Kidney epithelial cell (primary cell): Measurements from ENCODE around the gene GRID1. TPM values are rescaled to one million over a fixed set of nuclear protein-coding genes. Genes with fewer than 3 reads are reported as not detected.

ENCODE experiments used
- DNase-seq: peaks from one replicate; pipeline ENCODE4 v3.0.0-alpha.2; 2010; ENCODE audit warnings: low read depth
- H3K27me3 ChIP-seq: 2 replicates; pipeline ENCODE4 v1.6.0; 2011; ENCODE audit warnings: low read length; ENCODE audit not compliant: control insufficient read depth, insufficient read depth
- H3K36me3 ChIP-seq: 2 replicates; pipeline ENCODE4 v1.5.1; 2011; ENCODE audit warnings: low read length; ENCODE audit not compliant: control insufficient read depth, insufficient read depth
- H3K4me3 ChIP-seq: 2 replicates; pipeline ENCODE4 v1.5.1; 2011; ENCODE audit warnings: low read depth, mild to moderate bottlenecking, control low read depth, low read length
- total RNA-seq: library from RNA; depleted of rRNA; stranded (reverse); fragments of >200 nt; gene quantifications from 2 replicates; pipeline ENCODE4 v1.2.3, GENCODE V29; 2015
- TF ChIP-seq, protein P1 (sequence below): IDR thresholded peaks from 2 replicates; pipeline ENCODE4 v1.5.1; 2011; ENCODE audit warnings: mild to moderate bottlenecking, moderate library complexity, low read length, control low read depth, inconsistent platforms; ENCODE audit not compliant: insufficient read depth, poor library complexity, severe bottlenecking

The GRID1 gene
- total RNA-seq, 1 donor from 2014 or later, result 0.33 TPM

DNA sequence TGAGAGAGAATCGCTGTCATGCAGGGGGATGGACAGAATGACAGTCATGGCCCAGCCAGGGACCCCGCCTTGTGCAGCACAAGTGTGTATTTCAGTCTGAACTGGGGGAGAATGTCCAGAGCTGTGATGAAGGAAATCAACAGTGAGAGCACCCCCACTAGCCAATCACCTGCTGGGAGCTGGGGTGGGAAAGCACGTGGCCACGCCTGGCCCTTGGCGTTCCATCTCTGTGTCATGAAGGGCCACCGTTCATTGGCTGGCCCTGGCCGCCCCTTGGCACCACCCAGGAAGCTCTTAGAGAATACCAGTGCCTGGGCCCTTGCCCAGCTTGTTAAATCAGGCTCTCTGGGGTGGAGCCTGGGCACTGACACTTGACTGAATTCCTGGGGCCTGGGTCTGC lies 22.8 kb downstream of the GRID1 start:
- DNase-seq, result no peak
- Histone ChIP-seq H3K4me3 (no peak overlapping the region), H3K27me3 (peaks cover 16% of the 10 kb centered on the region), H3K36me3 (no peaks in the 10 kb centered on the region)
- TF ChIP-seq, protein P1, sequence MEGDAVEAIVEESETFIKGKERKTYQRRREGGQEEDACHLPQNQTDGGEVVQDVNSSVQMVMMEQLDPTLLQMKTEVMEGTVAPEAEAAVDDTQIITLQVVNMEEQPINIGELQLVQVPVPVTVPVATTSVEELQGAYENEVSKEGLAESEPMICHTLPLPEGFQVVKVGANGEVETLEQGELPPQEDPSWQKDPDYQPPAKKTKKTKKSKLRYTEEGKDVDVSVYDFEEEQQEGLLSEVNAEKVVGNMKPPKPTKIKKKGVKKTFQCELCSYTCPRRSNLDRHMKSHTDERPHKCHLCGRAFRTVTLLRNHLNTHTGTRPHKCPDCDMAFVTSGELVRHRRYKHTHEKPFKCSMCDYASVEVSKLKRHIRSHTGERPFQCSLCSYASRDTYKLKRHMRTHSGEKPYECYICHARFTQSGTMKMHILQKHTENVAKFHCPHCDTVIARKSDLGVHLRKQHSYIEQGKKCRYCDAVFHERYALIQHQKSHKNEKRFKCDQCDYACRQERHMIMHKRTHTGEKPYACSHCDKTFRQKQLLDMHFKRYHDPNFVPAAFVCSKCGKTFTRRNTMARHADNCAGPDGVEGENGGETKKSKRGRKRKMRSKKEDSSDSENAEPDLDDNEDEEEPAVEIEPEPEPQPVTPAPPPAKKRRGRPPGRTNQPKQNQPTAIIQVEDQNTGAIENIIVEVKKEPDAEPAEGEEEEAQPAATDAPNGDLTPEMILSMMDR, result no peak

GRCh38 chr10:86342111-86342863 lies 24.3 kb downstream of the GRID1 start:
- H3K36me3 ChIP-seq, result no peaks in the 10 kb centered on the region
- TF ChIP-seq, protein P1, result no peak
- DNase-seq, result no peak
- H3K27me3 ChIP-seq, result peaks cover 14% of the 10 kb centered on the region
- no peak overlapping the region for H3K4me3 ChIP-seq

GRCh38 chr10:86341361-86341811 lies 25.2 kb downstream of the GRID1 start:
- peaks cover 14% of the 10 kb centered on the region for H3K27me3 ChIP-seq
- H3K4me3 ChIP-seq, result no peak overlapping the region
- no peak for DNase-seq
- TF ChIP-seq, protein P1, result no peak
- H3K36me3 ChIP-seq, result no peaks in the 10 kb centered on the region

GRCh38 chr10:86340991-86341260 lies 25.7 kb downstream of the GRID1 start:
- Histone ChIP-seq H3K36me3 (no peaks in the 10 kb centered on the region), H3K4me3 (no peak overlapping the region), H3K27me3 (peaks cover 14% of the 10 kb centered on the region)
- no peak for DNase-seq
- TF ChIP-seq, protein P1, result no peak

GRCh38 chr10:86340176-86340990 lies 26.2 kb downstream of the GRID1 start:
- Histone ChIP-seq H3K27me3 (peaks cover 14% of the 10 kb centered on the region), H3K4me3 (no peak overlapping the region), H3K36me3 (no peaks in the 10 kb centered on the region)
- TF ChIP-seq, protein P1, result no peak
- DNase-seq, result no peak
